Measurements from ENCODE around the gene IRX6.

DNA sequence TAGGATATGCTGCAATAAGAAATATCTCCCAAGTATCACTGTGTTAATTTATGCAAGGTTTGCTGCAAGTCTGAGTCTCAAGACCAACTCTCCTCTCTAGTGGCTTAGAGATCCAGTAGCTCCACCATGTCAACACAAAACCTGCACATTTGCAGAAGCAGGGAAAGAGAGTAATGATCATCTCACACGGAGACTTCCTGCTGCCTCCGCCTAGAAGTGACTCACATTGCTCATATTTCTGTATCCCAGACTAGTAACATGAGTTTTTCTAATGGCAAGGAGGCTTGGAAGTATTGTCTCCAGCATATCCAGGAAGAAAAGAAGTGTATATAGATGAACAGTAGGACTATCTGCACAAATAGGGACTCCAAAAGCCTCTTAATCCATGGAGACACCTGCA lies 15.0 kb upstream of the IRX6 start:
- TF ChIP-seq, protein P1, sequence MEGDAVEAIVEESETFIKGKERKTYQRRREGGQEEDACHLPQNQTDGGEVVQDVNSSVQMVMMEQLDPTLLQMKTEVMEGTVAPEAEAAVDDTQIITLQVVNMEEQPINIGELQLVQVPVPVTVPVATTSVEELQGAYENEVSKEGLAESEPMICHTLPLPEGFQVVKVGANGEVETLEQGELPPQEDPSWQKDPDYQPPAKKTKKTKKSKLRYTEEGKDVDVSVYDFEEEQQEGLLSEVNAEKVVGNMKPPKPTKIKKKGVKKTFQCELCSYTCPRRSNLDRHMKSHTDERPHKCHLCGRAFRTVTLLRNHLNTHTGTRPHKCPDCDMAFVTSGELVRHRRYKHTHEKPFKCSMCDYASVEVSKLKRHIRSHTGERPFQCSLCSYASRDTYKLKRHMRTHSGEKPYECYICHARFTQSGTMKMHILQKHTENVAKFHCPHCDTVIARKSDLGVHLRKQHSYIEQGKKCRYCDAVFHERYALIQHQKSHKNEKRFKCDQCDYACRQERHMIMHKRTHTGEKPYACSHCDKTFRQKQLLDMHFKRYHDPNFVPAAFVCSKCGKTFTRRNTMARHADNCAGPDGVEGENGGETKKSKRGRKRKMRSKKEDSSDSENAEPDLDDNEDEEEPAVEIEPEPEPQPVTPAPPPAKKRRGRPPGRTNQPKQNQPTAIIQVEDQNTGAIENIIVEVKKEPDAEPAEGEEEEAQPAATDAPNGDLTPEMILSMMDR (IDR thresholded peaks at IDR 0.05): no peak
- TF ChIP-seq POLR2A (IDR thresholded peaks at IDR 0.05; ENCODE audit: low read depth) (no peak), EP300 (IDR thresholded peaks at IDR 0.05) (no peak), POLR2AphosphoS5 (IDR thresholded peaks at IDR 0.05) (no peak)

All from esophagus muscularis mucosa (tissue), 4 donors.